SH-SY5Y (cell line): ENCODE data around the gene GRM8.

Experiments
- GATA2 ChIP-seq: IDR thresholded peaks from 2 replicates; pipeline ENCODE4 v1.6.1; 2011; ENCODE audit warnings: mild to moderate bottlenecking, low read depth, low read length
- GATA3 ChIP-seq: IDR thresholded peaks from 2 replicates; pipeline ENCODE4 v1.6.1; 2011; ENCODE audit warnings: low read depth, mild to moderate bottlenecking, low read length, moderate library complexity

DNA sequence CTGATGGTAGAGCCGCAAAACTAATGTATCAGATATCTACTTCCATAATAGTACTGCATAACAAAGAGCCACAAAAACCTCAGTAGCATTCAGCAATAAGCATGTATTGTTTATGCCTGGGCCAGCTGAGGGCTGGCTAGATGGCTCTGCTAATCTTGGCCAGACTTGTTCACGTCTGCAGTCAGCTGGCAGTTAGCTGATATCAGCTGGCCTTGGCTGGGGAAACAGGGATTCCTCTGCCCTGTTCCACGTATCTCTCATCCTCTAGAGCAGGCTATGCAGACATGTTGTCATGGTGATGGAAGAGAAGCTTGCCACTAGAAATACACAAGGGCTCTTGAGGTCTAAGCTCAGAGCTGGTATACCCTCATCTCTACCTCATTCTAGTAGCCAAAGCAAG lies 62.9 kb downstream of the GRM8 start:
- peak; percentile 28 for TF ChIP-seq GATA2
- no peak for TF ChIP-seq GATA3
